GM19328 (cell line): Measurements from ENCODE around the gene SPATC1L.

ENCODE experiments used
- ATAC-seq: cut with Tn5 transposase; IDR thresholded peaks from one replicate; pipeline ENCODE4 v1.9.1; 2021; ENCODE audit warnings: mild to moderate bottlenecking, moderate library complexity; ENCODE audit not compliant: unreplicated experiment

Gene SPATC1L

GRCh38 chr21:46215436-46216131, 31.3 kb upstream of the SPATC1L start:
- ATAC-seq, result no peak

- ATAC-seq, result no peak
These were observed 30.4 kb upstream of the SPATC1L start for GRCh38 chr21:46214478-46215340.

DNA sequence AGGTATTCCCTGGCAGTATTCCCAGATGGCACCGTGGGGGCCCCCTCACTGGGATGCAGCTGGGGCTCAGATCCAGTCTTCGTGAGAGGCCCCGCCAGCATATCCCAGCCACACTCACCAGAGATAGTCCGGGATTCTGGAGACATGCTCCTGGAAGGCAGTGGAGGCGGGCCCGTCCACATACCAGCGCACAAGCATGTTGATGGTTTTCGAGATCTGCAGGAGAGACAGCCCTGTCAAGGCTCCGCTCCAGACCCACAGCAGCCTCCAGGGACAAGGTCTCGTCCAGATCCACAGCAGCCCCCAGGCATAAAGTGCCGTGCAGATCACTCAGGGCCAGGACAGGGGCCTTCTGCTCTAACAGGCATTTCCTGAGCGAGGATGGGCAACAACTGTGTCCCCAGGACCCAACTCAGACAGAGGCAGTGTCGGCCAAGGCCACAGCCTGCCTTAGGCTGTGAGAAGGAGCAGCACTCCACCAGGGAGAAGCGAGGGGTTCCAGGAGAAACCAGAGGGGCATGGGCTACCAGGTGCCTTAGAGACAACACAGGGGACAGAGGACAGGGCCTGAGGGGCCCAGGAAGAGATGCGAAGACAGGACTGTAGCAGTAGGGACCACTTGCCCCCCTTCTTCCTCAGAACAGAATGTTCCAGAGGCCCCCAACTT, 29.5 kb upstream of the SPATC1L start:
- ATAC-seq, result no peak

- ATAC-seq, result no peak
These were observed 28.6 kb upstream of the SPATC1L start for GRCh38 chr21:46212721-46213484.

GRCh38 chr21:46211786-46212720, 27.8 kb upstream of the SPATC1L start:
- no peak for ATAC-seq

DNA sequence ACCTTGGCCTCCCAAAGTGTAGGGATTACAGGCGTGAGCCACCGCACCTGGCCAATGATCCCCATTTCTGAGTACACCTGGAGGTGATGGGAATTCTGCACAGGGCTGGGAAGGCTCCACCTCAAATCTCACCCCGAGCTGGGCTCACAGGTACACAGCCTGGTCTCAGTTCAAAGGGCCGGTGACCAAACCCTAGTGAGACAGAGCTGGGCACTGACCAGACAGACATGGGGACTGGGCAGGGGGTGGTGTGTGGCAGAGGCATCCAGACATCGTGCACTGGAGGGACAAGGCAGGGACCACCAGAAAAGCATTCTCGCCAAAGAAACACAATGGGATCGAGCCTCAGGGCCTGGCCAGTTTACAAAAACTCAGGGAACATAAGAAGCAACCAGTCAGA, 27.1 kb upstream of the SPATC1L start:
- no peak for ATAC-seq

- no peak for ATAC-seq
These were observed 26.3 kb upstream of the SPATC1L start for GRCh38 chr21:46210378-46211136.

GRCh38 chr21:46208761-46209721, 24.8 kb upstream of the SPATC1L start:
- ATAC-seq, result no peak

DNA sequence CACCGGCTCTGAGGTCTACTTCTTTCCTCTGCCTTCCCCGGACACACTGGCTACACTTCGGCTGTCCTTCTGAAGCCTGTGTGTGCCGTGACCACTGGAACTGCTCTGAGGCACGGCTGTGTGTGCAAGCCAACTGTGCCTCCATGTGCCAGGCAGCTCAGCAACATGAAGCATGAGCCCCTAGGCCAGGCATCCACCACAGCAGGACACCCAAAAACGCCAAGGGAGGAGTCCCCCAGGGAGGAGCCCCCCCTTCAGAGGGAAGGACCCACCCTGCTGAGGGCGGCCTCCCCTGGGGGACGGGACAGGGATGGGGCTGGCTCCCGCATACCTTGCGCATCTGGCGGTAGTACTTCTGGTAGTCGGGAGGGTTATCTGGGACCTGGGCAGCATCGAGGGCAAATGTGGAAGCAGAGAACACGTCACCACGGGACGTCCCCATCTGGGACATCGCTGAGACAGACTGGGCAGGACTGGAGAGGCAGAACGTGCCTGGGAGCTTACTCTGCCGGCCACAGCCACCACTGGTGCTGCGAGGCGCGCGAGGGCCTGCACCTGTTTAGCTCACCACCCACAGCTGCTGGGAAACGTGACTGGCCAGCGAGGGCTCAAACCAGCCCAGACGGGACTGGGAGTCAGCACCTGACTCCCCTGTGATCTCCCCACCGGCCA, 23.8 kb upstream of the SPATC1L start:
- no peak for ATAC-seq

DNA sequence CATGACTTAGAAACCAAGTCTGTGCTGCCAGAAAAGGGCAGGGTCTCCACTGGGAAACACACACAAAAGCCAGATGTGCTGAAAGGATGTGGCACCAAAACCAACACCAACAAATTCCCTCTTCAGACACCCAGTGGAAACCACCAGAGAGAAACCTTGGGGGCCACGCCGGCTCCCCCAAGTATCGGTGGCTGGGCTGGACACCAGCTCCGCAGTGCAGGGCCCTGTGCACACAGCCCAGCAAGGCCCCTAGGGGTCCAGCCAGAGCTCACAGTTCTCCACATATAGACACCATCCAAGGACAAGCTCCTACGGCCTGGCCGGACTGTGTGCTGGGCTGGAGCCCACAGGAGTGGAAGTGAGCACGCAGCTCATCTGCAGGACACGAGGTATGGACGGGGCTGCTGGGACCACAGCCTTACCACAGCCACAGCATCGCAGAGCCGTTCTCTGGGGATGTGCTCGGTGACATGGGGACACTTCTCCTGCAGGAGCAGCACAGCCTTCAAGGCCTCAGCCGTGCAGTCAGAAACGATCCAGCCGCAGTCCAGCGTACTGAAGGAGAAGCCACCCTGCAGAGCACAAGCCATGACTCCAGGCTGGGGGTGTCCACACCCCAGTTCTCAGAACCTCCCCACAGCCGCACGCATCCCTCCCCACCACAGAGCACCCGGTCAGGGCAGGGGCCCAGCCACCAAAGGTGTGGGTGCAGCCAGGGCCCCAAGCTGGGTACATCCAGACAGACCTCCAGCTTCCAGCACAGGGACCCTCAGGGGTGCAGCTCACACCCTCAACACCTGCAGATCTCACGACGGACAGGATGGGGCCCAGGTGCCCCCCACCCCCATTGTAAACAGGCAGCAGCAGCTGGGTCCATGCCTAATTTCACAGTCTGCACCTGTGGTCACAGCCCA, 23.0 kb upstream of the SPATC1L start:
- no peak for ATAC-seq

DNA sequence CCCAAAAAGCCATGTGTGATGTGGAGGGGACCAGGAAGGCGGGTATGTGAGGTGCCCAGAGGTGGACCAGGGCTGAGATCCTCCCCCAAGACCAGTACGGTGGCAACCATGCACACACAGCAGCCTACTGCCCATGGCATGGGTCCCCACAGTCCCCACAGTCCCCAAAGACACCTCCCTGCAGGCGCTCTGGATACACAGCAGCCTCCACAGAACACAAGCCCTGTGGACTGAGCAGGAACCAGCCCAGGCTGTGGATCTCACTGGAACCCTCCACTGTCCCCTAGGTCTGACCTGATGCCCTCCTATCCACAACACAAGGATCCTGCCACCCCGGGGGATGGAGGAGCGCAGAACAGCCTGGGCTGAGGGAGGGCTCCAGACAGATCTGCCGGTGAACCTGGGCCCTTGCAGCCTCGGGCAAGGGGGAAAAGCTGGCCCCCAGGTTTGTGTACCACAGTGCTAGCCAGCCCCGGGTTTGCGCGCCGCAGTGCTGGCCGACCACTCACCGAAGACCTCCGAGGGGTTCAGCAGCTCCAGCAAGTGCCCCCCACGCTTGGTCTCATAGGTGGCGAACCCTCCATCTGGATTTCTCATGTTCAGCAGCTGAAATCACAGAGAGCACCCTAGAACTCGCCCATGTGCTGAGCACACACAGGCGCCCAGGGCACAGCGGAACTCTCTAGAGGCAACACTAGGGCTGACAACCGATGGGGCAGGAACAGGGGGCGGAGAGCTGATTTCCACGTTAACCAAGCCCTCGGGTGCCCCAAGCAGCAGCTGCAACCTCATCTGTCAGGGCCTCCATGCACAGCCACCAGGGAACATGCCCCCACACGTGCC, 22.1 kb upstream of the SPATC1L start:
- ATAC-seq, result no peak

DNA sequence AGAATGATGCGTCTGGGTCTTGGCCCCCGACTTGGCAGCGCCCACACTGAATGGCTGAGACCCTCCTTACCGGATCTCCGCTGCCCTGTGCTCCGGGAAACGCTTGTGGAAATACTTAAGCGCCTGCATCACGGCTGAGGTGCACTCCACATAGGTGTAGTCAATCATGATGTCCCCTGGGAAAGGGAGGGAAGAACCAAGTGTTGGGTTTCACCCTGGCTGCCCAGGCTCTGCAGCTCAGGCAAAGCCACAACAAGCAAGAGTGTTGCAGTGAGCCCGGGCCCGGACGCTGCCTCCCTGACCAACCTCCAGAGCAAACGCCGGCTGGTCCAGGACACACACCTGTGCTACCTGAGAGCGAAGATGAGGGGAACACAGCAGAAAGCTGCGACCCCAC, 21.5 kb upstream of the SPATC1L start:
- ATAC-seq, result no peak

GRCh38 chr21:46205166-46205565, 20.9 kb upstream of the SPATC1L start:
- no peak for ATAC-seq

DNA sequence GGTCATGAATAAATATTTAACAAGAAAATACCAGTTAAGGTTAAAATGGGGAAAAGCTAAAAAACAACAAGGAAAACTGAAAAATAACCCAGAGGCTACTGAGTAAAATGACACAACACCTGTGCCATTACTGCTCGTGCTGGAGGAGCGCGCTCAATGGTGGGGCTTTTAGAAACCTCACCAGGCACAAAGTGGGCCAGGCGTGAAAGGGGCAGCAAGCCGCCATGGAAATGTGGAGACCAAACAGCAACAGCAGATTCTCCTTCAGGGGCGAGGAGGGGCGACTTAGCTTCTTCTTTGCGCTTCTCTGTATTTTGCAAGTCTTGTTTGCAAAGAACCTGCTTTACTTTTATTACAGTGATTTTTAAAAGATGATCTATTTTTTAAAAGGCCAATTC, 18.9 kb upstream of the SPATC1L start:
- ATAC-seq, result no peak

DNA sequence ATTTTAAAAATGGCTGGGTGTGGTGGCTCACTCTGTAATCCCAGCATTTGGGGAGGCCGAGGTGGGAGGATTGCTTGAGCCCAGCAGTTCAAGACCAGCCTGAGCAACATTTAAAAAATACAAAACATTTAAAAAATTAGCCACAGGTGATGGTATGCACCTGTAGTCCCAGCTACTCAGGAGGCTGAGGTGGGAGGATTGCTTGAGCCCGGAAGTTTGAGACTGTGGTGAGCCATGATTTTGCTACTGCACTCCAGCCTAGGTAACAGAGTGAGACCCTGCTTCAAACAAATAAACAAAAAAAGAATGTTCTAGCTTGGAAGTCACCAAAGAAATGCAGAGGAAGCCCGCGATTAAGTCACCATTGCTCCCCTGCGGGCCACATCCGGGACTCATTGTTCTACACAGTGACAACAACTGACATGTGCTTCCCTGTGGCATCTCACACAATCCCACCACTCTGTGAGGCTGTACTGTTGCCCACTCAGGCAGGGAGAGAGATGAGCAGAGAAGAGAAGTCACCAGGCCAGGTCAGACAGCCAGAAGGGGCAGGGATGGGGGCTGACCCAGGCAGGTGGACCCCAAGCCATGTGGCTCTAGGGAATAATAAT, 18.4 kb upstream of the SPATC1L start:
- no peak for ATAC-seq
